Naive thymus-derived CD8-positive, alpha-beta T cell (primary cell): Measurements from ENCODE around the gene ONECUT1. TPM values are rescaled to one million over a fixed set of nuclear protein-coding genes. Genes with fewer than 3 reads are reported as not detected.
"Not testable (repeated sequence)": the region's sequence is repeated elsewhere in the genome, so short reads cannot be mapped to it uniquely, and the experiment has no call there.

Experiments
- ATAC-seq, 2 donors: fragments of 150-1000 bp; cut with Tn5 transposase in 1 of 2; sonication (Bioruptor Pico), chemical (Tn5 transposase) in 1 of 2; 1 replicate in 1 of 2; 2 replicates in 1 of 2; pipeline ENCODE4 v1.10.0; 2021; ENCODE audit warnings: mild to moderate bottlenecking in 2 of 2, moderate library complexity in 2 of 2
- POLR2A ChIA-PET: fragments of 350-600 bp; sonication (Branson Sonifier 250); formaldehyde crosslinking; loops from one replicate; lab custom pipeline; 2021; ENCODE audit warnings: antibody characterized with exemption; lab: Charles Lee
- DNase-seq, 10 donors: peaks; one replicate each; pipeline versions ENCODE4 v3.0.0 to v3.0.0-alpha.2; 2020 to 2022
- H3K27ac Mint-ChIP-seq, 10 donors: one replicate each; pipeline ENCODE4 v1.8.0; 2020 to 2022; ENCODE audit warnings: mild to moderate bottlenecking in 10 of 10, mixed read lengths in 10 of 10, moderate library complexity in 4 of 10, inconsistent platforms in 1 of 10
- H3K27me3 Mint-ChIP-seq, 5 donors: one replicate each; pipeline ENCODE4 v1.8.0; 2021 to 2022; ENCODE audit warnings: mixed read lengths in 5 of 5
- H3K36me3 Mint-ChIP-seq, 3 donors: one replicate each; pipeline ENCODE4 v1.8.0; 2020 to 2022; ENCODE audit warnings: mixed read lengths in 3 of 3, mild to moderate bottlenecking in 2 of 3, inconsistent platforms in 1 of 3
- H3K4me1 Mint-ChIP-seq, 4 donors: one replicate each; pipeline ENCODE4 v1.8.0; 2021 to 2022; ENCODE audit warnings: mixed read lengths in 4 of 4
- H3K4me3 Mint-ChIP-seq, 10 donors: one replicate each; pipeline ENCODE4 v1.8.0; 2020 to 2022; ENCODE audit warnings: mild to moderate bottlenecking in 10 of 10, mixed read lengths in 10 of 10, moderate library complexity in 6 of 10, inconsistent platforms in 1 of 10
- H3K9me3 Mint-ChIP-seq, 9 donors: one replicate each; pipeline ENCODE4 v1.8.0; 2020 to 2022; ENCODE audit warnings: mixed read lengths in 9 of 9, mild to moderate bottlenecking in 3 of 9, inconsistent platforms in 1 of 9, moderate library complexity in 1 of 9
- polyA plus RNA-seq, 3 donors: library from polyadenylated mRNA; unstranded; fragments of 300-500 nt; fragmentation: Illumina TruSeq; gene quantifications; one replicate each; pipeline ENCODE4 v1.2.3, GENCODE V29; 2021
- total RNA-seq, 8 experiments: library from RNA in 2 of 8; stranded (reverse) in 2 of 8; gene quantifications; one replicate each; pipeline ENCODE4 v1.2.3 and lab custom pipeline; 2021 to 2026

ONECUT1 gene
- total RNA-seq (not detected), polyA plus RNA-seq (not detected), total RNA-seq (lab: John Stamatoyannopoulos, UW) (0 reads per million in 6 experiments)

DNA sequence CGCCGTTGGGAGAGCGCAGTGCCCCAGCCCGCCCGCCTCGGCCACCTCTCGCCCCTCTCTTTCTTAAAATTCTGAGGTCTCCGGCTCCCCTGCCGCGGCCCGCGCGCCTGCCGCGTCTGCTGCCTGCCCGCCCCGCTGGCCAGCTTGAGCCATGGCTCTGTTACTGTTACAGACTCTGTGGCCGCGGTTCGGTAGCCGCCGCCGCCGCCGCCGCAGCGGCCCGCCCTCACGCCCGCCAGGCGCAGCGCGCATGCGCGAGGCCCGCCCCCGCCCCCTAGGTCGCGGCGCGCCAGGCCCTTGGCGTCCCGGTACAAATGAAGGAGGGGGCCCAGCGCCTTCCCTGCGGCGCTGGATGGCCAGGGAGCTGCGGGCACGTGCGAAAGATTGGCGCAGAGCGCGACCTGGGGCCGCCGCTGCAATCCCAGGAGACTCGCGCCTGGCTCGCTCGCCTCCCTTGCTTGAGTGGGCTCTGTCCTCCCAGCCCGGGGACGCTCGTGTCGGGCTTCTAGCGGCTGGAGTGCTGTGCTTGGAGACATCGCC, at the start of gene ONECUT1:
Gene ONECUT1 (minus strand): TSS at position 168 of the 540 bp plus-strand sequence. CDS start 452 bp downstream, outside the sequence.
- peaks cover 27 to 89% (median 69%) of the 10 kb centered on the region in 5 donors for H3K27me3 Mint-ChIP-seq
- peaks cover 0 to 7% (median 0%) of the 10 kb centered on the region in 9 donors for H3K9me3 Mint-ChIP-seq
- no peak within 1 kb of the TSS for H3K27ac Mint-ChIP-seq
- H3K36me3 Mint-ChIP-seq, result no peaks in the 10 kb centered on the region
- POLR2A ChIA-PET, result no interaction called here
- peaks cover 12 to 30% (median 26%) of the 10 kb centered on the region in 4 donors for H3K4me1 Mint-ChIP-seq
- ATAC-seq (peak; percentile 33 to 64), DNase-seq (peak in 3 of 10 donors; percentile 31 to 36 (median 34))
- peak within 1 kb of the TSS; percentile 58 to 89 (median 74) for H3K4me3 Mint-ChIP-seq

DNA sequence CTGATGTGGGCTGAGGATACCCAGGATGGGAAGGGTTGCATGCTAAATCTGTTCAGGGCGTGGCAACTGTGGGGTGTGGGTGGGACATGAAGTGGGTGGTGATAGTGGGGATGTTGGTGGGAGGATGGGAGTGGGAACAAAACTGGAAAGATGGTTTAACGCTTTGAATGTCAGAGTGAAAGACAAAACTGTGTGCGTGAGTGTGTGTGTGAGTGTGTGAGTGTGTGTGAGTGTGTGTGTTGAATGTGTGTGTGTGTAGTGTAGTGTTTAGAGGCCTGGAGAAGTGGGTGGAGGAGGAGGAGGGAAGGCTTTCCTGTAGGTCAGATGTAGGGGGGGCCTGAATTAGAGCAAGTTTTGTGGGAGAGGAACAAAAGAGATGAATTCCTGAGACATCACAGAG, 44.2 kb upstream of the ONECUT1 start:
- POLR2A ChIA-PET, result no interaction called here
- Mint-ChIP-seq H3K27me3 (peaks cover 2 to 35% (median 20%) of the 10 kb centered on the region in 5 donors), H3K4me3 (no peak overlapping the region), H3K9me3 (peaks cover 0 to 22% (median 0%) of the 10 kb centered on the region in 9 donors), H3K36me3 (no peaks in the 10 kb centered on the region), H3K27ac (no peak overlapping the region), H3K4me1 (no peaks in the 10 kb centered on the region)
- DNase-seq, result no peak
- no peak for ATAC-seq

DNA sequence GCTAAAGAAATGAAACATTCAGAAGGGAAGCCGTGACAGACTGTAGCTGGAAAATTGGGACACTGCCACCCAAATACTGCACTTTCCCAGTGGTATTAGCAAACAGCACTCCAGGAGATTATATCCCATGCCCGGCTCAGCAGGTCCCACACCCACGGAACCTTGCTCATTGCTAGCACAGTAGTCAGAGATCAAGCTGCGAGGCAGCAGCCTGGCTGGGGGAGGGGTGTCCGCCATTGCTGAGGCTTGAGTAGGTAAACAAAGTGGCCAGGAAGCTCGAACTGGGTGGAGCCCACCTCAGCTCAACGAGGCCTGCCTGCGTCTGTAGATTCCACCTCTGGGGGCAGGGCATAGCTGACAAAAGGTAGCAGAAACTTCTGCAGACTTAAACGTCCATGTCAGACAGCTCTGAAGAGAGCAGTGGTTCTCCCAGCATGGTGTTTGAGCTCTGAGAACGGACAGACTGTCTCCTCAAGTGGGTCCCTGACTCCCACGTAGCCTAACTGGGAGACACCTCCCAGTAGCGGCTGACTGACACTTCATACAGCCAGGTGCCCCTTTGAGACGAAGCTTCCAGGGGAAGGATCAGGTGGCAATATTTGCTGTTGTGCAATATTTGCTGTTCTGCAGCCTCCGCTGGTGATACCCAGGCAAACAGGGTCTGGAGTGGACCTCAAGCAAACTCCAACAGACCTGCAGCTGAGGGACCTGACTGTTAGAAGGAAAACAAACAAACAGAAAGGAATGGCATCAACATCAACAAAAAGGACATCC, 34.2 kb upstream of the ONECUT1 start:
- H3K27ac Mint-ChIP-seq, DNase-seq, H3K36me3 Mint-ChIP-seq, H3K4me1 Mint-ChIP-seq, ATAC-seq, H3K4me3 Mint-ChIP-seq, POLR2A ChIA-PET: not testable (repeated sequence)
- H3K9me3 Mint-ChIP-seq, result peaks cover 0 to 16% (median 3%) of the 10 kb centered on the region in 9 donors
- peaks cover 28 to 59% (median 57%) of the 10 kb centered on the region in 5 donors for H3K27me3 Mint-ChIP-seq

DNA sequence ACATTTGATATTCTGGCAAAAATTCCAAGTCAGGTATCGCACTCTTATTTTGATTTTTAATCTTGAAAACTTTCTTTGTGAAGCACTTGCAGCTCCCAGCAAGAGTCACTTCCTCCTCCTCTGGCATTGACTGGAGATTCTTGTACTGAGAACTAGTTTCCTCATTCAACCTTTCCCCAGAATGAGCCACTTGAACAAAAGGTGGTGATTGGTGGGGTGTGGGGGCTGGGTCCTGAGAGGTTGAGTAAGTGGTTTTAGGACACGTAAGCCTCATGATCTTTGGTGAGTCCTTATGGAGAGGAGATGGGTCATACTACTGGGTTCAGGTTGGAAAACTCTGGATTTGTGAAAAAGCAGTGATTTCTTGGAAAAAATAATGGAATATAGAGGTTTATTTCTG, 32.3 kb upstream of the ONECUT1 start:
- ATAC-seq (no peak), DNase-seq (no peak)
- H3K27ac Mint-ChIP-seq, result no peak overlapping the region
- no peak overlapping the region for H3K4me3 Mint-ChIP-seq
- H3K27me3 Mint-ChIP-seq, result peaks cover 34 to 77% (median 72%) of the 10 kb centered on the region in 5 donors
- H3K9me3 Mint-ChIP-seq, result peaks cover 0 to 13% (median 3%) of the 10 kb centered on the region in 9 donors
- POLR2A ChIA-PET, result no interaction called here
- no peaks in the 10 kb centered on the region for H3K4me1 Mint-ChIP-seq
- H3K36me3 Mint-ChIP-seq, result peaks cover 0 to 1% (median 0%) of the 10 kb centered on the region in 3 donors

DNA sequence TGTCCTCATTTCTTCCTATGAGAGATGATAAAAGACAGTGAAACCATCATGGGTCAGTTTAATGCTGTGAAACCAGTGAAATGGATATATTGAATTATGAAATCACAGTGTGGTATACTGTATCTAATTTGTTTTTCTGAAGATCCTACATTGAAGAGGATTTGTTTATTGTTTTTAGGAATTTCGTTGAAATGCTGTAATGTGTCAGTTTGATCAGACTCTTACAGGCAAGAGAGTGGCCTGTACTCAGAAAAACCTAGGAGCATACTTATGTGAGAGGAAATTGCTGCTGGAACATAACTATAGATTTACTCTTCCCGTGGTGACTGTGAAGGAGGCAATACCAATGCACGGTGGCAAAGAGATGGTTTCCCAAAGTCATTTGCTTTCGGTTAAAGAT, 29.1 kb upstream of the ONECUT1 start:
- Mint-ChIP-seq H3K36me3 (no peaks in the 10 kb centered on the region), H3K27me3 (peaks cover 42 to 72% (median 68%) of the 10 kb centered on the region in 5 donors), H3K4me3 (no peak overlapping the region), H3K9me3 (peaks cover 0 to 29% (median 8%) of the 10 kb centered on the region in 9 donors), H3K27ac (no peak overlapping the region), H3K4me1 (no peaks in the 10 kb centered on the region)
- no peak for DNase-seq
- ATAC-seq, result no peak
- POLR2A ChIA-PET, result no interaction called here

DNA sequence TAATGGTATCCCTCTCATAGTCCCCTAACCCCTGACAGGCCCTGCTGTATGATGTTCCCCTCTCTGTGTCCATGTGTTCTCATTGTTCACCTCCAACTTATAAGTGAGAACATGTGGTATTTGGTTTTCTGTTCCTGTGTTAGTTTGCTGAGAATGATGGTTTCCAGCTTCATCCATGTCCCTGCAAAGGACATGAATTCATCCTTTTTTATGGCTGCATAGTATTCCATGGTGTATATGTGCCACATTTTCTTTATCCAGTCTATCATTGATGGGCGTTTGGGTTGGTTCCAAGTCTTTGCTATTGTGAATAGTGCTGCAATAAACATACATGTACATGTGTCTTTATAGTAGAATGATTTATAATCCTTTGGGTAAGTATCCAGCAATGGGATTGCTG, 25.8 kb upstream of the ONECUT1 start:
- POLR2A ChIA-PET, ATAC-seq, H3K36me3 Mint-ChIP-seq, H3K4me3 Mint-ChIP-seq, H3K4me1 Mint-ChIP-seq, H3K27ac Mint-ChIP-seq, DNase-seq: not testable (repeated sequence)
- Mint-ChIP-seq H3K9me3 (peaks cover 0 to 29% (median 8%) of the 10 kb centered on the region in 9 donors), H3K27me3 (peaks cover 41 to 74% (median 61%) of the 10 kb centered on the region in 5 donors)

DNA sequence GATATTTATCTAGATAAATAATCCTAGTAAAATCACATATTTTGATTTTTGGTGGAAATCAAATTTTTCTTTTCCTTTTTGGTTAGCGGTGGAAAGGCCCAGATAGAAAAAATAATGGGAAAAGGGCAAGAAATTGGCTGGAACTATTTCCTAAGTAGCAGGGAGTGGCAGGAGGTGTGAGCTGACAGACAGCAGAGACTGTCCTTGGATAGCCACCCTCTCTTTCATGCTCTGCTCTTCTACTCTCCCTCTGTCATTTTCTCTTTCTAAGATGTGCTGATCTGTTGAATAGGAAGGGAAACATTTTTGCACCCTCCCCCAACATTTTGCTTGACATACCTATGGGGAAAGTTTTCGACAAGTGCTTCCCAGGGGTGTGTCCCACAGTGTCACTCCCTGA, 18.9 kb upstream of the ONECUT1 start:
- H3K27ac Mint-ChIP-seq, result no peak overlapping the region
- no peaks in the 10 kb centered on the region for H3K36me3 Mint-ChIP-seq
- H3K4me1 Mint-ChIP-seq, result peaks cover 4 to 15% (median 12%) of the 10 kb centered on the region in 4 donors
- H3K27me3 Mint-ChIP-seq, result peaks cover 46 to 70% (median 57%) of the 10 kb centered on the region in 5 donors
- no peak overlapping the region for H3K4me3 Mint-ChIP-seq
- DNase-seq (no peak), ATAC-seq (no peak)
- POLR2A ChIA-PET, result no interaction called here
- no peaks in the 10 kb centered on the region for H3K9me3 Mint-ChIP-seq

DNA sequence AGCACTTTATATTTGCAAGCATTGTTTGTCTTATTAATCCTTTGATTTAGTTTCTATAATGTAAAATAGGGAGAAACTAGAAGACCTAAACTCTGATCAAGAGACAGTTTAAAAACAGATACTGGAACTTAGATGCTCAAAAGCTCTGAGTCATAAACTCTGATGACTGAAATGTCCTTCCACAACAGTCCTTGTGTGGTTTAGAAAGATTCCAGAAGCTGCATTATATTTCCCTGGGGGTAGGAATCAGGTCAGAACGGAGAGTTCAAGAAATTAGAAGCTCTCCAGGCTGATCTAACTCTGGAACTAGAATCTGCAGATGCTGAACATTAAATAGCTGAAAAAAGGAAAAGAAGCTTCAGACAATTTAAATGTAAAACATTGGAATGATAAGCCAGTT, 18.3 kb upstream of the ONECUT1 start:
- DNase-seq, result no peak
- H3K4me1 Mint-ChIP-seq, result peaks cover 4 to 19% (median 14%) of the 10 kb centered on the region in 4 donors
- H3K9me3 Mint-ChIP-seq, result peaks cover 0 to under 1% (median 0%) of the 10 kb centered on the region in 9 donors
- POLR2A ChIA-PET, result no interaction called here
- peaks cover 48 to 68% (median 60%) of the 10 kb centered on the region in 5 donors for H3K27me3 Mint-ChIP-seq
- no peak overlapping the region for H3K4me3 Mint-ChIP-seq
- H3K27ac Mint-ChIP-seq, result no peak overlapping the region
- no peaks in the 10 kb centered on the region for H3K36me3 Mint-ChIP-seq
- no peak for ATAC-seq

DNA sequence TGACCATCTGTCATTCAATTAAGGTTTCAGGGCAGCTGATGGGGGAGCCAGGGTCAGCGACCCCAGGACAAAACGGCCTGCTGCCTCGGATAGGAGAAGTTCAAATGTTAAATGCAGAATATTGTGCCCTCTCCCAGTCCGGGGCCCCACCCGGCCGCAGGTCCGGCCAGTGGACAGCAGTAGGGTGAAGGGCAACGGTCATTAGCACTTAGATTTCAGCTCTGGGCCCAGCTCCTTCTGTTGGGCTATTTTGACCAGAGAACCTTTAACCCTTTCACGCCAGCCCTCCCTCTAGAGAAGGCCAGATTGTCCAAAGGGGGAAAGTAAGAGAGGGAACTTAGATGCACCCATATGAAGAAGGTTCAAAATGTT, 16.1 kb upstream of the ONECUT1 start:
- ATAC-seq, result no peak
- peaks cover 4 to 23% (median 16%) of the 10 kb centered on the region in 4 donors for H3K4me1 Mint-ChIP-seq
- peaks cover 55 to 75% (median 75%) of the 10 kb centered on the region in 5 donors for H3K27me3 Mint-ChIP-seq
- peaks cover 0 to 11% (median 0%) of the 10 kb centered on the region in 9 donors for H3K9me3 Mint-ChIP-seq
- H3K4me3 Mint-ChIP-seq, result peak overlapping the region in 7 of 10 donors; percentile 14 to 80 (median 33)
- no peak for DNase-seq
- no peak overlapping the region for H3K27ac Mint-ChIP-seq
- H3K36me3 Mint-ChIP-seq, result peaks cover 0 to 3% (median 0%) of the 10 kb centered on the region in 3 donors
- POLR2A ChIA-PET, result no interaction called here

DNA sequence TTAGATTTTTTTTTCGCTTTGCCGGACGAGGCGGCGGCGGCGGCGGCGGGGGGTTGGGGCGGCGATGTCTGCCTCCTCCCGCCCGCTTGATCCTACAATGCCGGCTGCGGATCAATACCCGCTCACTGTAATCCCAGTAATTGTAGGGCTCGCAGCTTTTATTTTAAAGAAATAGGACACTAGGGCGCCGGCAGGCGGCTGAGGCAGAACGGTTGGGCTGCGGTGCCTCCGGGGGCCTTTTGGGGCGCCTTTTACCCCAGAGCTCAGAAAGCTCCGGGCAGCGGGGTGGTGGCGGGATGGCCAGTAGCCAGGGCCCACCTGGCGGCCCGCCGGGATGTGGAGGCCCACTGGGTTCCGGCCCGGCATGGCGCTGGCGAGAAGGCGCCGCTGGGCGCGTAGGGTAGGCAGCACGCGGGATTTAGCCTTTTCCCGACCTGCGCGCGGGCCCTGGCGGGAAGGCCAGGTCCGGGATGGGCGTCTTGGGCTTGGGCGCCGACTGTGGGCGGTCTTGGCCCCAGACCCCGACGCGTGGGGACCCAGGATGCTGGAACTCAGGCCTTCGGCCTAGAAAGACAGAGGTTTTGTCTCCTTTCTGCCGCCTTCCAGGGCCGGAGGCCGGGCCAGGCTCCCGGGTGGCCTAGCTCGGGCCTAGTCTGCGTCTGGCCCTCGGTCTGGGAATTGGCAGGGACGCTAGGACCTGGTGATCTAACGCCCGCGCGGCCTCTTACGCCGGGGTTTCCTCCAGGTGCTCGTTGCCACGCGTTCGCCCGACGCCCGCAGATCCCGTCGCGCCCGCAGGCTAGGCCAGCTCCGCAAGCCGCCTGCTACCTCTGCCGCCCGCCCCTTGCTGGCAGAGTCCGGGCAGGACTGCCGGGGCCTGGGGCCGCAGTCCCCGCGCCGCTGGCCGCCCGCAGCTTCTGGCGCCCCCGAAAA, 15.5 kb upstream of the ONECUT1 start:
- Mint-ChIP-seq H3K9me3 (peaks cover 0 to 17% (median 0%) of the 10 kb centered on the region in 9 donors), H3K36me3 (peaks cover 0 to 5% (median 4%) of the 10 kb centered on the region in 3 donors), H3K27ac (no peak overlapping the region), H3K27me3 (peaks cover 53 to 75% (median 74%) of the 10 kb centered on the region in 5 donors), H3K4me3 (peak overlapping the region; percentile 36 to 88 (median 68)), H3K4me1 (peaks cover 6 to 24% (median 19%) of the 10 kb centered on the region in 4 donors)
- DNase-seq, result no peak
- POLR2A ChIA-PET, result no interaction called here
- peak; percentile 45 to 54 for ATAC-seq

DNA sequence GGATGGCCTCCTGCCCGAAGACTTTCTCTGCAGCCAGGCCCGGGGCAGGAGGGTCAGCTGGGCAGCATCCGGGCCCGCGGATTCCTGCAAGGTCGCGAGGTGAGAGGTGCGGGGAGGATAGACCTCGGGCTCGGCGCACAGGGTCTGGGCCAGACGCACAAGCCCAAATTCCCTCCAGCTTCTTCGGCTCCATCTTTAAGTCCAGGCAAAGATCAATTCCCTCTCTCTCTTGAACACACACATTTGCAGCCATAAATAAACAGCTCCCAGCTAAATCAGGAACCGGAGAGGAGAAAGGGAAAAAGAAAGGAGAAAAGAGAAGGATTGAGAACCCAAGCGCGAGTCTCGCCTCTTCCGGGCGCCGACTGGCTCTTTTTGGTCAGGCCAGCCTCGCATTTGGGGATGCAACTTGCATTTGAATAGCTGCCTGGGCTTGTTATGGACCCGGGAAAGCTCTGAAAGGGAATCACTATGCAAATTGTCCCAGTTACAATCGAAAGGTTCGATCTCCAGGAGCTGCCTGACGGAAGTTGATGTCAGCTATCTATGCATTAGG, 14.5 kb upstream of the ONECUT1 start:
- H3K27ac Mint-ChIP-seq, result no peak overlapping the region
- H3K9me3 Mint-ChIP-seq, result peaks cover 0 to 21% (median 0%) of the 10 kb centered on the region in 9 donors
- peak overlapping the region; percentile 69 to 88 (median 82) for H3K4me3 Mint-ChIP-seq
- ATAC-seq (peak; percentile 11 to 24), DNase-seq (no peak)
- H3K27me3 Mint-ChIP-seq, result peaks cover 57 to 78% (median 75%) of the 10 kb centered on the region in 5 donors
- H3K4me1 Mint-ChIP-seq, result peaks cover 6 to 27% (median 20%) of the 10 kb centered on the region in 4 donors
- POLR2A ChIA-PET, result no interaction called here
- peaks cover 0 to 5% (median 4%) of the 10 kb centered on the region in 3 donors for H3K36me3 Mint-ChIP-seq
